H4 (cell line): ENCODE data around the gene MTOR. TPM values are rescaled to one million over a fixed set of nuclear protein-coding genes. Genes with fewer than 3 reads are reported as not detected.

Experiments
- DNase-seq: peaks from one replicate; pipeline ENCODE4 v3.0.0-alpha.2; 2015; ENCODE audit warnings: low spot score
- total RNA-seq: library from RNA; depleted of rRNA; stranded (reverse); fragments of >200 nt; shearing (Covaris generic); gene quantifications from 2 replicates; pipeline ENCODE4 v1.2.3, GENCODE V29; 2014

MTOR gene
- total RNA-seq, 1 experiment from 2014 or later: 28.2 TPM

DNA sequence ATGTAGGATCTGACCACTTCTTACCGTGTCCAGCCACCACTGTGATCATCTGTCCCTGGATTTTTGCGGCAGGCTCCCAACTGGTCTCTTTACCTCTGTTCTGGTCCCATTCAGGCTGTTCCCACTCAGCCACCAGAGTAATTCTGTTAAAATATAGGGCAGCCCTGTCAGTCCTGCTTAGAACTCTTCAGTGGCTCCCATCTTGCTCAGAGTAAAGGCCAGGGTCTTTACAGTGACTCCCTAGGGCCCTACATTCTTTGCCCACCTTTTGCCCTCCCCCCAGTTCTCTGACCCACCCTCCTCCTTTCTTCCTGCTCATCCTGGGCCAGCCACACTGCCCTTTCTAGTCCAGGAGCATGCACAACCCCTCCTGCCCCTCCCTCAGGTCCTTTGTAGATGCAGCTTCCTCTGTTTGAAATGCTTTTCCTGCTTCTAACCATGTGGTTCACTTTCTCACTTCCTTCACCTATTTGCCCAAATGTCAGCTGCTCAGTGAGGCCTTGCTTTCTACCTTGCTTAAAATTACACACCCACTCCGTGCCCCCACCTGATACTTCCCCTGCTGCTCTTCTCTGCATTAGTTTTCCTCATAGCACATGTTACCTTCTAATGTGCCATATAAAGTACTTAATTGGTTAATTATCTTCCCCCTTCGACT lies 18.5 kb upstream of the MTOR start:
- no peak for DNase-seq

DNA sequence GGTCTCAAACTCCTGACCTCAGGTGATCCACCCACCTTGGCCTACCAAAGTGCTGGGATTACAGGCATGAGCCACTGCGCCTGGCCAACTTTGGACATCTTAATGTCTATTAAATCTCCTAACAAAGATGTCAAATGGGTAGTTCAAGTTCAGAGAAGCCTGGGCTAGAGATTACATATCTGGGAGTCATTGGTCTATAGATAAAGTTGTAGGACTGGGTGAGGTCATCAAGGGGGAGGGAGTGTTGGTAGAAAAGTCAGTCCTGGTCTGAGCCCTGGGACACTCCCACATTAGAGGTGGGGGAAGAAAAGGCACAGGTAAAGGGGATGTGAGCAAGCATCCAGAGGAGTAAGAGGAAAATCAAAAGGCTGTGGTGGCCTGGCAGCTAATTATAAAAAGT lies 17.3 kb upstream of the MTOR start:
- DNase-seq: no peak

DNA sequence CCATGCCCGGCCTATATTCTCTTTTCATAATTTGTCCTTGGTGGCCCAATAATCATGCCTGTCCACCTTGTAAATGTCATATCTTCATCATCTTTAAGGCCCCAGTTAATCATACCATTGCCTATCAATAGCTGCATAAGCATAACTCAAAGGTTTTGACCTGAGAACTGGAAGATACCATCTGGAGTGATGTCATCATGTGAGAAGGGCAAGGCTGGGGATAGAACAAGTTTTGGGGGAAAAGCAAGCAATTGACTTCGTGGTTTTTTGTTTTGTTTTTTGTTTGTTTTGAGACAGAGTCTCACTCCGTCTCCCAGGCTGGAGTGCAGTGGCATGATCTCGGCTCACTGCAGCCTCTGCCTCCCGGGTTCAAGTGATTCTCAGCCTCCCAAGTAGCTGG lies 16.8 kb upstream of the MTOR start:
- DNase-seq: no peak

DNA sequence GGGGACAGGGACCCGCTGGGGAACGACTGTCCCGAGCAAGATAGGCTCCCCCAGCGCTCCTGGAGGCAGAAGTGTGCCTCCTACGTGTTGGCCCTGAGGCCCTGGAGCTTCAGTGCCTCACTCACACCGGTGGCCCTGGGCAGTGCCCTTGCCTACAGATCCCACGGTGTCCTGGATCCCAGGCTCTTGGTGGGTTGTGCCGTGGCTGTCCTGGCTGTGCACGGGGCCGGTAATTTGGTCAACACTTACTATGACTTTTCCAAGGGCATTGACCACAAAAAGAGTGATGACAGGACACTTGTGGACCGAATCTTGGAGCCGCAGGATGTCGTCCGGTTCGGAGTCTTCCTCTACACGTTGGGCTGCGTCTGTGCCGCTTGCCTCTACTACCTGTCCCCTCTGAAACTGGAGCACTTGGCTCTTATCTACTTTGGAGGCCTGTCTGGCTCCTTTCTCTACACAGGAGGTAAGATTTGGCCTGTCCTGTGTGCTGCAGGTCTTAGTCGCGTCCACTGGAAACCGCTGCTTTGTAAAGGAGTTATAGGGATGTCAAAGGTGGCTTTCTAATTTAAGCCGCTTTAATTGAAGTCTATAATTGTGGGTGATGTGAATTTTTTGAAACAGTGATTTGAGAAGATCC lies 11.4 kb upstream of the MTOR start:
- DNase-seq: no peak

DNA sequence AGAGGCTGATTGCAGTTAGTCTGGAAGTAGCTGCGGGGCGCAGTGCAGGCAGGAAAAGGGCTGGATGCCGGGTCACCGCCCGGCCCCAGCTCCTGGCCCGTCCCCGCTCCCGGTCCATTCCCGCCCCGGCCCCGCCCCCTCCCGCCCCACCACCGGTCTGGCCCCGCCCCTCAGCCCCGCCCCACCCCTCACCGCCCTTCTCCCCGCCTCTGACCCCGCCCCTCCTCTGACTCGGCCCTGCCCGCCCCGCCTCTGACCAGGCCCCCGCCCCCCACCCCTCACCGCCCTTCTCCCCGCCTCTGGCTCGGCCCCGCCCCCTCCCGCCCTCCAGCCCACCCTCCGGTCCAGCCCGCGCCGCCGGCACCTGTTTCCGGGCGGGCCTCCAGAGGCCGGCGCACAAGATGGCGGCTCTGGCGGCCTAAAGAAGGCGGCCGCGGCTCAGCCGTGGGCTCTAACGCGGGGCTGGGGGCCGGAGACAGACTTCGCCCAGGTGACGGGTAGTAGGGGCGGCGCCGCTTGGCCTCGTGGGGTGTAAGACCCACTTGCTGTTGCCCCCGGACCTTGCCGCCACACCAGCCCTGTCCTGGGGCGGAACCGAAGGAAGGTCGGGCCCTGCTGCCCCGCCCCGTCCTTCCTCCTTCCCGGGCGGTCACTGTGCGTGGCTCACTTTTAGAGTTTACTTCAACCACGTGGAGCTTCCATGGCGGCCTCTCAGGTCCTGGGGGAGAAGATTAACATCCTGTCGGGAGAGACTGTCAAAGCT lies 10.7 kb upstream of the MTOR start, which contains the start of gene UBIAD1:
Gene UBIAD1, plus strand, starts transcription at position 367 of the 763 bp plus-strand sequence. Its CDS starts 334 bp downstream, at position 701.
- peak; percentile 78 for DNase-seq

DNA sequence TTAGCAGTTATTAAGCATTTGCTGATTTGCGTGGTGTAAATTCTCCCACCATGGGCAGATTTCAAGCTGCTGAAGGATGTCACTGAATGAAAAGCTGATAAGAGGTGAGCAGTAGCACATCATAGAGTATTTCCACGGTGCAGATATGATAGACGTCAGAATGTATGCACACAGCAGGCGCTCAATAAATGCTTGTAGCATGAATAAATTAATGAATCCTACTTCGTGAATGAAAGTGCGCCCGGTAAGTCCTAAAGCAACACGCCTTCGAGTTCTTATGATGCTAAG lies 10.1 kb upstream of the MTOR start:
- no peak for DNase-seq

DNA sequence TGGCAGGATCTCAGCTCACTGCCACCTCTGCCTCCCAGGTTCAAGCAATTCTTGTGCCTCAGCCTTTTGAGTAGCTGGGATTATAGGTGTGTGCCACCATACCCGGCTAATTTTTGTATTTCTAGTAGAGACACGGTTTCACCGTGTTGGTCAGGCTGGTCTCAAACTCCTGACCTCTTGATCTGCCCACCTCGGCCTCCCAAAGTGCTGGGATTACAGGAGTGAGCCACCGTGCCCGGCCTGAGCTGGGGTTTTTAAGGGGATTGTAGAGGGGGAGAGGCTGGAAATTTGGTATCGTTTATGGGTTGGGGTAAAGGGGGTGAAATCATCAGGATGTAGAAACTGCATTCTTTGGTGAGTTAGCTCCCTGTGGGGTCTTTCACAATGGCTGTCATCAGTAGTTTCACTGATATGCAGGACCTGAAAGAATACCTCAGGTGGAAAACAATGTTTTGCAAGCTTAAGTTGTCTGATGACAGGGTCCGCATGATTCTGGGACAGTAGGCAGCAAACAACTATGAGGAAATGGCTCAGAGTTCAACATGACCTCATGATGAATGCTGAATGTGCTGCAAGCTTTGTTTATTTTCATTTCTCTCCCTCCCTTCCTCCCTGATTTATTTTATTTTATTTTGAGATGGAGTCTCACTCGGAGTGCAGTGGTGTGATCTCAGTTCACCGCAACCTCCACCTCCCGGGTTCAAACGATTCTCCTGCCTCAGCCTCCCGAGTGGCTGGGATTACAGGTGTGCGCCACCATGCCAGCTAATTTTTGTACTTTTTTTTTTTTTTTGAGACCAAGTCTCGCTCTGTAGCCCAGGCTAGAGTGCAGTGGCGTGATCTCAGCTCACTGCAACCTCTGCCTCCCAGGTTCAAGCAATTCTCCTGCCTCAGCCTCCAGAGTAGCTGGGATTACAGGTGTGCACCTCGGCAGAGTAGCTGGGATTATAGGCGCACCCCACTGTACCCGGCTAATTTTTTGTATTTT lies 5.3 kb upstream of the MTOR start:
- peak; percentile 27 for DNase-seq

DNA sequence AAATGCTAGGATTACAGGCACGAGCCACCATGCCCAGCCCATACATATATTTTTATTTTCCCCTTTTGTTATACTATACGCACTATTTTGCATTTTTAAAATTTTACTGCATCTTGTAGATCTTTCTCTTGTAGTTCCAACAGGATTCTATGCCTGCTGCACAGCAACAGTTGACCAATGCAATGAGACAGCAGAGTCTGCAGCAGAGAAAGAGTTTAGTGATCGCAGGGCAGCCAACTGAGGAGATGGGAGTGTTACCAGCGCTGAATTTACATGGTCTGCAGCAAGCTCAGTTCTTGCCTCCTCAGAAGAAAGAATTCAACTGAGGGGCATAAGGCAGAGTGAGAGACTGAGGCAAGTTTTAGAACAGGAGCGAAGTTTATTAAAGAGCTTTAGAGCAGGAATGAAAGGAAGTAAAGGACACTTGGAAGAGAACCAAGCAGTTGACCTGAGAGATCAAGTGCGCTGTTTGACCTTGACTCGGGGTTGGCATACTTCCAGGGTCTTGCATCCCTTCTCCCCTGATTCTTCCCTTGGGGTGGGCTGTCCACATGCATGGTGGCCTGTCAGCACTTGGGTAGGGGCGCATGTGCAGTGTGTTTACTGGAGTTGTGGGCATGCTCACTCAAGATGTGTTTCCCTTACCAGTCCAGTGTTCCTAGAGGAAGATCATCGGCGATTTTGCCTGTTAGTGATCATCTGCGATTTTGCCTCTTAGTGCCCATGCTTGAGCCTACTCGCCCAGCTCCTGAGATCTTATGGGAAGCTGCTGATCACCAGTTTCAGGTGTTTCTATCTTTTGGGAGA lies 4.1 kb upstream of the MTOR start:
- DNase-seq: no peak

DNA sequence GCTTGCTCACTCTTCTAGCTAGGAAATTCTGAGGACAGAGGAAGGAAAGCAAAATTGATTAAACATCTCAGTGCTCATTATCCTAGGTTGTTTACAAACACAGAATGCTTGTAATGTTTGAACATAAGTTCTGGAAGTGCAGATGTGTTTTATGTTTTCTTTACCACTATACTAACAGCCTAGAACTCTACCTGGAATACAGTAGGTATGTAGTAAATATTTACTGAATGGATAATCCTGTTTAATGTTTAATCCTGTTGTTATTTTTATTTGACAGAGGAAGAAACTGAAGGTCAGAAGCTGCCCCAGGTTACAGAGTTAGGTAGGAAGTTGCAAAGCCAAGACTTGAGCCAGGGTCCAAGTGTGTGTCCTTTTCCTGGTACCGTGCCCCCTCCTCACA lies 6.1 kb downstream of the MTOR start:
- no peak for DNase-seq

DNA sequence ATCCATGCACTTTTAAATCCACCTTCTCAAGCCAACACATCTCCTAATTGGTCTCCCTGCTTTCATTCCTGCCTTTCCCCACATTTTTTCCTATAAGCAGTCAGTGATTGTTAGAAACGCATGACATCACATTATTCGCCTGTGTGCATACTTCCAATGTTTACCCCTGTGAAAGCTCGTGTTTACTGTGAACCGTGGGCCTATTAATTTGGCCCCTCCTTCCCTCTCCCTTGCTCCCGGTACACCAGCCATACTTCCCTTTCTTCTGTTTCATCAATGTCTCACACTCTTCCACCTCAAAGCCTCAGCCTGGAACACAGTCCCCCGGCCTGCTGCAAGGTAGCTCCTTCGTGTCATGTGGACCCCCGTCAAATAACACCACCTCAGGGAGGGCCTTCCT lies 9.1 kb downstream of the MTOR start:
- no peak for DNase-seq

DNA sequence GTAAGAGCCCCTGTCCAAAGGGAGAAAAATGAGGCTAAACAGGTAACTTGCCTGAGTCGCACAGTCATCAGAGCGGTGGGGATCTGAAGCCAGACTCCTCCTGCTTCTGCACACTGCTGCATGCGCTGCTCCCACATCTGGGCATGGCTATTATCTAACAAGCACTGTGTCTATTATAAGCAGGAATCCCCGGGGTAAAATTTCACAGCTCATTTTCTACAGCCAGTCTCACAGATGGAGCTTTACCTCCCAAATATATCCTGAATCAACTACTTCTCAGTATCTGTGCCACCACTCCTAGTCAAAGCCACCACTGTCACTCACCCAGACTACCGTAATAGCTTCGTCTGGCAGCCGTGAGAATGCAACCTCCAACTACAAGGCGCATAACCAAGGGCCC lies 9.8 kb downstream of the MTOR start:
- no peak for DNase-seq

DNA sequence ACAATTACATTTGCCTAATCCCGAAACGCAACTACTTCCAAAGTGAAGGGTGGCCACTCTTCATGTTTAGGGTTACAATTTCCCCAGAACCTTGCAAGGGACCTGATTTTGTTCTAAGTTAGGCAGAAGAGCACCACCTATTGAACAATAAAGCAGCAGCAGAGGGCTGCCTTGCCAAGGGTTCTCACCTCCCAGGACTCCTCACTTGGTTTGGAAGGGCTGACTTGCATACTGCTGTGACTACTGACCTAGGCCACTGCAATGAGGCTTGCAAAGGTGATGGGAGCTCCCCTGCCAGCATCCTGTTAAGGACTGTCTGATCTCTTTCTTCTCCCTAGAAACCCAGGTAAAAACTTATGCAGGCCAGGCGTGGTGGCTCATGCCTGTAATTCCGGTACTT lies 14.2 kb downstream of the MTOR start:
- no peak for DNase-seq

DNA sequence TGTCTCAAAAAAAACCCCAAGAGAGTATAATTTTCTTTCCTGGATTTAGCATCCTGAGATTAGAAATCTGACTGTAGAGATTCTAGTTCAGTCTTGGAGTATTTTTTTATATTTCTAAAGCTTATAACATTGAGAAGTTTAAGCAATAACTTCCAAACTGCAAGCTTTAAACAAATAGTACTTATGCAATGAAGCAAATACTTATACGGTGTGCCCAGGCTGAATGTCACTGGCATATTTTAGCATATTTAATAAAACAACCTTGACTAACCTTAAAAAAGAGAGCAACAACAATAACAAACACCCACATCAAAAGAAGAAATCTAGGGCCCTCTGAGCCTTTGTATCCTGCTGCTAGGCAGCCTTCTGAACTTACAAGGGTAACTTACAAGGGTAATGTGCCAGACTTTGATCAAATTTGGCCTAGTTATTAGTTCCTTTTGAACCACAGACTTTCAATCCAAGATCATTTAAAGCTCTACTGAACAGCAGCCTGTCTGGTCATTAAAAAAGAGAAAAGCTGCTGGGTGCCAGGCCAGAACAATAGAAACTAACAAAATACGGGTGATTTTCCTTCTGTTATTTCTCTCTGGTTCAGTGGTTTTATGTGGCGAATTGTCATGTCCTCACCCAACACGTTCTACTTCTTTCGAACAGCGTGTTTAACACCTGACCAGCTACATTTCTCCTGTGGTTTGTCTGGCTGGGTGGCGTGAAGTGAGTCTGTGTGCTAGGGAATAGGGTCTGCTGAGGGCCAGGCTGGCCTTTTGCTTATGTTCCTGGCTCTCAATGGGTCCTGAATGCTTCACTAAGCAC lies 16.2 kb downstream of the MTOR start:
- no peak for DNase-seq

DNA sequence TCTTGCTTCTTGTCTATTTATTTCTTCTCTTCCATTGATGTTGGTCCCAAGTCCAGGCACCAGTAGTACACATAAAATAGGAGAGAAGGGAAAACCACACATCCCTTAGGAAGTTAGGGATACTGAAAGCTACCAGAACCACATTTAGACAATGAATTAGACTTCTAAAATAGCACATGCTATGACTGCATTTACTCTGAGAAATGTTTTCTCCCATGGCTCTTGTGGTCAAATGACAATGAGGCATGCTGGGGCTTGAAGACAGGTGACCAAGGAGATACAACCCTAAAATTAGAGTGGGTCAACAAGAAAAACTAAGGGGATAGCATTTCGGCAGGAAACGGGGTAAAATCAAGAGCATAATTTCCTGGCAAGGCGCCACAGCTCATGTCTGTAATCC lies 17.1 kb downstream of the MTOR start:
- no peak for DNase-seq

DNA sequence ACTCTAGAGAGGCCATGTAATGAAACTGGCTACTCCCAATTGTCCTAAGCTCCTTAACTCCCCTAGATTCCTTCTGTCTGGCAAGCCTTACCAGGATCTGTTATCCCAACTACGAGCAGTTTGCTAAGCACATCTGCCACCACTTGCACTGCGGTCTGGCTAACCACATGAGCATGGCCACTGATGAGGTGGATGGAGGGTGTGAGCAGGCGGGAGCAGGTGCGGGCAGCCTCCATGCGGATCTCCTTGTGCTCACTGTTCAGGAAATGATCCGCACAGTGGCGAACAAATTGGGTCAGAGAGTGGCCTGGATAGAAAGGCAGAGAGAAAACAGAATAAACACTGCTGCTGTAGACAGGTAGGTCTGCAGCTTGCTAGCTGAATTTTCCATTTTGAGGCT lies 24.0 kb downstream of the MTOR start:
- no peak for DNase-seq

DNA sequence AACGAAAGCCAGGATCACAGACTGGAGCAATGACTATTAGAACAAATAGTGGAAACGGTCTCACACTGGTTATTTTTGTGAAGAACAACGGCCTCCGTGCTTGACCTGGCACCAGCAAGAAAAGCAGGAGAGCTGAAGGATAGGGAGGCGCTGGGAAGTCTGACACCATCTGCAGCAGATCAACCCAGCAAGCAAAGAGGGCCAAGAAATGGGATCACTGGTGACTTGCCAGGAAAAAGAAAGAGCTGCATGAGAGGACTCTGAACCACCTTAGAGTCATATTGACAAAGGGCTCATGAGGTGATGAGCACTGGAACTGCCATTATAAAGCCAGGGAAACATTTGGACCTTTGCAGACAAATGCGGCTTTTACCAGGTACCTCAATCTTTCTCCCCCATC lies 25.0 kb downstream of the MTOR start:
- DNase-seq: no peak

DNA sequence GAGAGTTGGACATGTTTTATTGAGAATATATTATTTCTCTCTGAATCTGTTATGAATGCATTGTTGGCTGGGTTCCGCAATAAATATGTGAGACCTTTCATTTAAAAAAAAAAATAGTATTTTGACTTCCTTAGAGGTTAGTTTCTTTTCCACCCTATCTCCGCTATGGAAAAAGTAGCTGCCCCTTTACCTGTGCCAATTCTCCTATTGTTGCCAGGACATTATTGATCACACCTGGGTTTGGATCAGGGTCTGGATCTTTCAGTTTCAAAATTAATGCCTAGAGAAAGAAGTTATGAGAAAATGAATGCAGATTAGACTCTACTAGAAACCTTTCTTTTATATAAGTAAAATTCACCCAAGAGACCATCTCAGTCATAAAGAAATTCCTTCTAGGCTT lies 29.1 kb downstream of the MTOR start:
- DNase-seq: no peak

DNA sequence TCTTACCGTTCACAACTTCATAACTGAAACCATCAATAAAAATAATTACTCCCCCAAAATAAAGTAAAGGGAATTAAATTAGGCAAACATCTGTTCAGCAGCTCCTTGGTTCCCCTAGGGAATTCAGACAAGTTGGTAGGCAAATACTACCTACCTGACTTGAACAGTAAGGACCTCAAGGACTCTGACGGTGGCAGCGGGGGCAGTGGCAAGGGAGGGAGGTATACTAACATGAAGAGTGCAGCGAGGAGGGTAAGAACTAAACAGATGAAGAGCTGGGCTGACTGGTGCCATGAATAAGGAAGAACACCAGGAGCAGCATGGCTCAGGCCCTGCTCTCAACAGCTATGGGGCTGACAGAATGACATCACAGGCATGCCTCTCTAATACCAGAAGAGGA lies 33.1 kb downstream of the MTOR start:
- DNase-seq: no peak

DNA sequence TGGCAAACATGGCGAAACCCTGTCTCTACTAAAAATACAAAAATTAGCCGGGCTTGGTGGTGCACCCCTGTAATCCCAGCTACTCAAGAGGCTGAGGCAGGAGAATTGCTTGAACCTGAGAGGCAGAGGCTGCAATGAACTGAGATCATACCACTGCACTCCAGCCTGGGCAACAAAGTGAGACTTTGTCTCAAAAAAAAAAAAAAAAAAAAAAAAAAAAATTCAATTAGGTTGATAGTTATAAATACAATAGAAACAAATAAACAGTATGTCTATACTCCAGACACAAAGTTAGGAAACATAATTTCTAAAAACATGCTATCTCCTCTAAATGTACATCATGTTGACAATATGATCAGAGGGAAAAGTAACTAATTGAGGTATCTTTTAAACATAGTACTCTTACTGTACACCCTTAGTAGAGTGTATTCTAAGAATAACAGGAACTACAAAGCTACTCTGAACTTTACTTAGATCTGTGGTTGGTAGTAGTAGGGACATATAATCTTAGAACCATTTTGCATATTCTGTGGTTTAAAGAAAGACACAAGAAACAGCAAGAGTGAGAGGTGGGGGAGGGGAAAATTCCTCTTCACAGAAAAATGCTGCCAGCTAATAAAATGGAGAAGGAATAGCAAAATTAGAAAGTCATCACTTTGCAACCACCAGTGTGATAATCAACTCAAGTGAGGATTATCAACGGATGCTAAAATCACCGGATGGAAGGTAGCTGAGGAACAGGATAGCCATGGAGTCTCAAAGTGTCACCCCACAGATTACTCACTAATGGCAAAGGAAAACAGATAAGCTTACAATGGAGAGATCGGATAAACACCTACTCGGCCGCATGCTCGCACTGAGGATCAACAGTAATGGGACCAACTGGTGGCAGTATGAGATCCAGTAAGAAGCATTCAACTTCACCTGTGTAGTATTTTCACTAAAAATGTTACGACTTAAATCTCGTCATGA lies 35.0 kb downstream of the MTOR start:
- no peak for DNase-seq
